CD4-positive, alpha-beta T cell (primary cell): ENCODE measurements around the gene CEP85. TPM values are rescaled to one million over a fixed set of nuclear protein-coding genes. Genes with fewer than 3 reads are reported as not detected.

ENCODE experiments used
- ATAC-seq: fragments of 200-7000 bp; cut with Tn5 transposase; one replicate; pipeline ENCODE4 v1.10.0; 2022; ENCODE audit warnings: mild to moderate bottlenecking; ENCODE audit not compliant: poor library complexity
- CTCF ChIA-PET: fragments of 350-600 bp; sonication (Branson Sonifier 250); formaldehyde crosslinking; loops from one replicate; lab custom pipeline; 2021; ENCODE audit warnings: antibody characterized with exemption, inconsistent platforms; lab: Charles Lee
- POLR2A ChIA-PET: fragments of 350-600 bp; sonication (Branson Sonifier 250); formaldehyde crosslinking; loops from one replicate; lab custom pipeline; 2021; ENCODE audit warnings: antibody characterized with exemption, inconsistent platforms; lab: Charles Lee
- DNase-seq, 14 experiments: peaks; one replicate each; pipeline ENCODE4 v3.0.0-alpha.2; 2013 to 2020; ENCODE audit warnings: mixed read lengths in 2 of 14
- H3K27ac ChIP-seq, 2 donors: one replicate each; pipeline versions ENCODE4 v1.5.1 to v1.7.0; 2013; ENCODE audit warnings: low read length in 2 of 2, low read depth in 1 of 2, mild to moderate bottlenecking in 1 of 2
- H3K27me3 ChIP-seq, 2 experiments: 1 replicate in 1 of 2; 2 replicates in 1 of 2; pipeline versions ENCODE4 v1.6.1 to v1.7.0; 2013; ENCODE audit warnings: low read length in 2 of 2, control low read depth in 1 of 2, mild to moderate bottlenecking in 1 of 2, moderate library complexity in 1 of 2; ENCODE audit not compliant: insufficient read depth in 2 of 2, control insufficient read depth in 1 of 2
- H3K36me3 ChIP-seq: one replicate; pipeline ENCODE4 v1.6.1; 2013; ENCODE audit warnings: low read length, control low read depth; ENCODE audit not compliant: insufficient read depth
- H3K4me1 ChIP-seq: one replicate; pipeline ENCODE4 v1.6.1; 2013; ENCODE audit warnings: low read length, control low read depth; ENCODE audit not compliant: insufficient read depth
- H3K4me3 ChIP-seq: one replicate; pipeline ENCODE4 v1.5.1; 2013; ENCODE audit warnings: mild to moderate bottlenecking, low read length, moderate library complexity
- H3K9me3 ChIP-seq, 2 experiments: 1 replicate in 1 of 2; 2 replicates in 1 of 2; pipeline versions ENCODE4 v1.6.1 to v1.7.0; 2013; ENCODE audit warnings: low read length in 2 of 2, mild to moderate bottlenecking in 2 of 2, control low read depth in 1 of 2, moderate library complexity in 1 of 2; ENCODE audit not compliant: control insufficient read depth in 1 of 2, insufficient read depth in 1 of 2
- H3K27ac Mint-ChIP-seq: one replicate; pipeline ENCODE4 v1.8.0; 2020; ENCODE audit warnings: mixed read lengths
- H3K27me3 Mint-ChIP-seq: one replicate; pipeline ENCODE4 v1.8.0; 2021; ENCODE audit warnings: mixed read lengths
- H3K36me3 Mint-ChIP-seq: one replicate; pipeline ENCODE4 v1.8.0; 2021; ENCODE audit warnings: low read depth, mixed read lengths
- H3K4me1 Mint-ChIP-seq: one replicate; pipeline ENCODE4 v1.8.0; 2021; ENCODE audit warnings: low read depth, mixed read lengths
- H3K4me3 Mint-ChIP-seq: one replicate; pipeline ENCODE4 v1.8.0; 2020; ENCODE audit warnings: mild to moderate bottlenecking, mixed read lengths
- H3K9me3 Mint-ChIP-seq: one replicate; pipeline ENCODE4 v1.8.0; 2020; ENCODE audit warnings: mixed read lengths
- intact Hi-C, 2 experiments: fragments of 100-400 bp; cut with DNase I in 1 of 2; cut with micrococcal nuclease in 1 of 2; formaldehyde crosslinking; loops; one replicate each; pipeline versions ENCODE4 v1.15.1 to v1.9.0; 2023 to 2025; cut with DNase I, micrococcal nuclease
- total RNA-seq, 174 experiments: library from RNA in 2 of 174; stranded (reverse) in 2 of 174; gene quantifications; one replicate each; pipeline ENCODE4 v1.2.3 and lab custom pipeline; 2021 to 2026
- TF ChIP-seq, protein P1 (sequence below): fragments of 200-600 bp; IDR thresholded peaks from one replicate; pipeline ENCODE4 v1.8.0; 2022; ENCODE audit warnings: antibody characterized with exemption, mild to moderate bottlenecking

CEP85 gene
- total RNA-seq, 2 experiments from 2014 or later, result 7.6 to 8.4 TPM

- intact Hi-C loops, result loop anchor here in 1 of 2 experiments (1.0 kb wide), 1 partner anchor 13 kb away; no protein-coding TSS in a partner anchor
- no peak overlapping the region for H3K4me3 Mint-ChIP-seq
- Histone ChIP-seq H3K27me3 (no peaks in the 10 kb centered on the region), H3K27ac (no peak overlapping the region), H3K36me3 (no peaks in the 10 kb centered on the region), H3K9me3 (no peaks in the 10 kb centered on the region), H3K4me3 (no peak overlapping the region), H3K4me1 (peaks cover 34% of the 10 kb centered on the region)
- H3K27me3 Mint-ChIP-seq, result no peaks in the 10 kb centered on the region
- DNase-seq (no peak), ATAC-seq (no peak)
- ChIA-PET POLR2A (interaction anchor here (1.5 kb wide), 1 partner anchor 14 kb away, joined by 6 read pairs; no protein-coding TSS in a partner anchor), CTCF (interaction anchor here (0.8 kb wide), 1 partner anchor 18 kb away, joined by 3 read pairs; no protein-coding TSS in a partner anchor)
- peaks cover 32% of the 10 kb centered on the region for H3K4me1 Mint-ChIP-seq
- H3K27ac Mint-ChIP-seq, result no peak overlapping the region
- TF ChIP-seq, protein P1, sequence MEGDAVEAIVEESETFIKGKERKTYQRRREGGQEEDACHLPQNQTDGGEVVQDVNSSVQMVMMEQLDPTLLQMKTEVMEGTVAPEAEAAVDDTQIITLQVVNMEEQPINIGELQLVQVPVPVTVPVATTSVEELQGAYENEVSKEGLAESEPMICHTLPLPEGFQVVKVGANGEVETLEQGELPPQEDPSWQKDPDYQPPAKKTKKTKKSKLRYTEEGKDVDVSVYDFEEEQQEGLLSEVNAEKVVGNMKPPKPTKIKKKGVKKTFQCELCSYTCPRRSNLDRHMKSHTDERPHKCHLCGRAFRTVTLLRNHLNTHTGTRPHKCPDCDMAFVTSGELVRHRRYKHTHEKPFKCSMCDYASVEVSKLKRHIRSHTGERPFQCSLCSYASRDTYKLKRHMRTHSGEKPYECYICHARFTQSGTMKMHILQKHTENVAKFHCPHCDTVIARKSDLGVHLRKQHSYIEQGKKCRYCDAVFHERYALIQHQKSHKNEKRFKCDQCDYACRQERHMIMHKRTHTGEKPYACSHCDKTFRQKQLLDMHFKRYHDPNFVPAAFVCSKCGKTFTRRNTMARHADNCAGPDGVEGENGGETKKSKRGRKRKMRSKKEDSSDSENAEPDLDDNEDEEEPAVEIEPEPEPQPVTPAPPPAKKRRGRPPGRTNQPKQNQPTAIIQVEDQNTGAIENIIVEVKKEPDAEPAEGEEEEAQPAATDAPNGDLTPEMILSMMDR, result no peak
- no peaks in the 10 kb centered on the region for H3K36me3 Mint-ChIP-seq
- H3K9me3 Mint-ChIP-seq, result no peaks in the 10 kb centered on the region
These were observed 68.9 kb downstream of the CEP85 start for GRCh38 chr1:26302733-26303405.

GRCh38 chr1:26305667-26306289 is 71.8 kb downstream of the CEP85 start:
- ChIA-PET CTCF (interaction anchor here (0.5 to 2.6 kb wide), 7 partner anchors 16 to 111 kb away, joined by 3 to 9 read pairs (median 7); partner anchors contain the start of gene SH3BGRL3), POLR2A (interaction anchor here (1.0 to 8.5 kb wide), 6 partner anchors 8 to 104 kb away, joined by 4 to 270 read pairs (median 12); partner anchors contain the start of gene CD52)
- peak overlapping the region; percentile 65 to 67 for H3K27ac ChIP-seq
- Mint-ChIP-seq H3K27me3 (no peaks in the 10 kb centered on the region), H3K4me1 (peaks cover 33% of the 10 kb centered on the region), H3K4me3 (peak overlapping the region; percentile 94), H3K9me3 (no peaks in the 10 kb centered on the region), H3K36me3 (no peaks in the 10 kb centered on the region), H3K27ac (peak overlapping the region; percentile 87)
- peaks cover 43% of the 10 kb centered on the region for H3K4me1 ChIP-seq
- H3K4me3 ChIP-seq, result peak overlapping the region; percentile 77
- no peak for ATAC-seq
- no peaks in the 10 kb centered on the region for H3K36me3 ChIP-seq
- intact Hi-C loops, result loop anchor here in 1 of 2 experiments (1.0 kb wide), 1 partner anchor 16 kb away; no protein-coding TSS in a partner anchor
- H3K27me3 ChIP-seq, result no peaks in the 10 kb centered on the region
- H3K9me3 ChIP-seq, result no peaks in the 10 kb centered on the region
- no peak for DNase-seq
- TF ChIP-seq, protein P1, result no peak
